ENCODE results near the gene UROD. TPM values are rescaled to one million over a fixed set of nuclear protein-coding genes. Genes with fewer than 3 reads are reported as not detected.

UROD gene
- total RNA-seq, 1 experiment from 2014 or later, result 92.2 TPM

- no peak overlapping the region for H3T11ph ChIP-seq (ENCODE audit: low read length)
- no peak overlapping the region for H3K4me3 Mint-ChIP-seq
These were observed 17.6 kb upstream of the UROD start for GRCh38 chr1:44994309-44994898.

More at GRCh38 chr1:44994309-44994898, 17.6 kb upstream of the UROD start:
- Mint-ChIP-seq H3K9me3 (no peaks in the 10 kb centered on the region), H3K4me1 (no peaks in the 10 kb centered on the region), H3K27ac (no peak overlapping the region), H3K27me3 (ENCODE audit: low read depth) (no peaks in the 10 kb centered on the region), H3K36me3 (ENCODE audit: insufficient read depth in 1 of 3, low read depth in 3 of 3) (no peaks in the 10 kb centered on the region)
- H3K4ac ChIP-seq (ENCODE audit: low read depth, low read length), result no peak overlapping the region
- no CpG with 5 or more reads among the region's 7 CpGs for WGBS (ENCODE audit: extremely low coverage, insufficient read length, low lambda C conversion rate)
- no peak overlapping the region for H3K14ac ChIP-seq (ENCODE audit: insufficient read depth, low read length)
- H2AFZ ChIP-seq (ENCODE audit: low read length), result no peak overlapping the region
- H3K4me2 ChIP-seq (ENCODE audit: insufficient read depth, insufficient read length, low read length), result no peak overlapping the region
- DNase-seq, result no peak
- no peaks in the 10 kb centered on the region for H3K9me3 ChIP-seq (ENCODE audit: control insufficient read depth, low read depth, low read length)
- no peak overlapping the region for H2BK5ac ChIP-seq (ENCODE audit: insufficient read length, low read length)
- H3K9ac ChIP-seq (ENCODE audit: extremely low read depth, insufficient read length, low read length), result no peak overlapping the region
- no peaks in the 10 kb centered on the region for H4K20me1 ChIP-seq (ENCODE audit: control insufficient read depth, insufficient read depth, insufficient read length)
- H2BK15ac ChIP-seq (ENCODE audit: low read depth, low read length), result no peak overlapping the region
- no peak overlapping the region for H2BK120ac ChIP-seq (ENCODE audit: low read depth, low read length, poor library complexity, severe bottlenecking)
- H3K79me1 ChIP-seq (ENCODE audit: insufficient read depth, low read depth, low read length, poor library complexity, severe bottlenecking), result no peaks in the 10 kb centered on the region
- no peaks in the 10 kb centered on the region for H3K27me3 ChIP-seq (ENCODE audit: insufficient read depth, low read length)
- no peak overlapping the region for H4K5ac ChIP-seq (ENCODE audit: insufficient read length, low read depth, low read length)
- H2AK5ac ChIP-seq (ENCODE audit: insufficient read length, low read length), result no peak overlapping the region
- H4K8ac ChIP-seq (replicated peaks; ENCODE audit: insufficient read length, low read depth, low read length), result no peak overlapping the region
- H4K91ac ChIP-seq (ENCODE audit: insufficient read length, low read depth, low read length), result no peak overlapping the region
- H2BK12ac ChIP-seq (ENCODE audit: insufficient read length, low read depth, low read length), result no peak overlapping the region
- H3K56ac ChIP-seq (ENCODE audit: insufficient read length, low read depth, low read length), result no peak overlapping the region
- no peak overlapping the region for H3K27ac ChIP-seq (ENCODE audit: insufficient read length, low read depth, low read length)
- H3K79me2 ChIP-seq (ENCODE audit: insufficient read depth, low read length), result no peaks in the 10 kb centered on the region
- H3K23me2 ChIP-seq (ENCODE audit: insufficient read length, low read depth, low read length, poor library complexity, severe bottlenecking), result no peaks in the 10 kb centered on the region
- no peak overlapping the region for H3K18ac ChIP-seq (ENCODE audit: insufficient read length, low read depth, low read length)
- H2BK20ac ChIP-seq (ENCODE audit: low read depth, low read length, poor library complexity, severe bottlenecking), result no peak overlapping the region
- no peak for TF ChIP-seq CTCF (conservative IDR thresholded peaks at IDR 0.05)
- H3K23ac ChIP-seq (ENCODE audit: insufficient read length, low read depth, low read length), result no peak overlapping the region
- H3K4me1 ChIP-seq (ENCODE audit: insufficient read depth, low read length), result no peaks in the 10 kb centered on the region

All from H9 (cell line).